Panc1 (cell line): ENCODE measurements around the gene AJUBA. TPM values are rescaled to one million over a fixed set of nuclear protein-coding genes. Genes with fewer than 3 reads are reported as not detected.

ENCODE experiments used
- ATAC-seq: fragments of 200-7000 bp; cut with Tn5 transposase; 2 replicates; pipeline ENCODE4 v1.9.1; 2020; ENCODE audit warnings: mild to moderate bottlenecking, moderate library complexity
- BruUV-seq: library from RNA; stranded (reverse); fragments of 400-500 nt; replicated peaks from 2 replicates; lab custom pipeline; 2021; lab: Mats Ljungman, UMichigan
- CTCF ChIA-PET: fragments of 300-600 bp; sonication (Branson Sonifier 250); formaldehyde crosslinking; loops from one replicate; lab custom pipeline; 2022; ENCODE audit warnings: antibody characterized with exemption; lab: Charles Lee
- POLR2A ChIA-PET: fragments of 300-600 bp; sonication (Branson Sonifier 250); formaldehyde crosslinking; loops from one replicate; lab custom pipeline; 2022; ENCODE audit warnings: antibody characterized with exemption; lab: Charles Lee
- DNase-seq: peaks from one replicate; pipeline ENCODE4 v3.0.0-alpha.2; 2010; ENCODE audit warnings: low read depth, low spot score
- H3K27ac ChIP-seq: 2 replicates; pipeline ENCODE4 v1.5.1; 2011; ENCODE audit warnings: mild to moderate bottlenecking, low read length, inconsistent platforms
- H3K27me3 ChIP-seq: fragments of 200-500 bp; sonication (Bioruptor generic); 2 replicates; pipeline ENCODE4 v1.6.0; 2014; ENCODE audit warnings: low read length, inconsistent platforms; ENCODE audit not compliant: control insufficient read depth, insufficient read depth
- H3K36me3 ChIP-seq: fragments of 200-500 bp; sonication (Bioruptor generic); 2 replicates; pipeline ENCODE4 v1.5.1; 2014; ENCODE audit warnings: inconsistent platforms, mild to moderate bottlenecking, low read length, moderate library complexity; ENCODE audit not compliant: control insufficient read depth, insufficient read depth
- H3K4me1 ChIP-seq: 2 replicates; pipeline ENCODE4 v1.5.1; 2011; ENCODE audit warnings: inconsistent platforms, mild to moderate bottlenecking, low read length, moderate library complexity; ENCODE audit not compliant: control insufficient read depth, insufficient read depth
- H3K4me3 ChIP-seq, 2 experiments: 2 replicates each; pipeline ENCODE4 v1.5.1; 2011 to 2012; ENCODE audit warnings: low read depth in 2 of 2, low read length in 2 of 2, mild to moderate bottlenecking in 2 of 2, inconsistent platforms in 1 of 2, moderate library complexity in 1 of 2
- H3K9me3 ChIP-seq: fragments of 200-500 bp; sonication (Bioruptor generic); 2 replicates; pipeline ENCODE4 v1.5.1; 2014; ENCODE audit warnings: low read depth, mild to moderate bottlenecking, inconsistent platforms, low read length, moderate library complexity; ENCODE audit not compliant: control insufficient read depth, insufficient read depth
- CTCF ChIP-seq: fragments of 450-650 bp; IDR thresholded peaks from 2 replicates; pipeline ENCODE4 v1.5.1; 2017; ENCODE audit warnings: mild to moderate bottlenecking
- POLR2AphosphoS5 ChIP-seq: IDR thresholded peaks from 2 replicates; pipeline ENCODE4 v1.6.1; 2012; ENCODE audit warnings: mild to moderate bottlenecking, low read depth, low read length, moderate library complexity
- REST ChIP-seq, 2 experiments: IDR thresholded peaks; 2 replicates each; pipeline ENCODE4 v1.6.1; 2011 to 2012; ENCODE audit warnings: low read depth in 2 of 2, control low read depth in 1 of 2, low read length in 1 of 2, mild to moderate bottlenecking in 1 of 2, moderate library complexity in 1 of 2; ENCODE audit not compliant: insufficient read depth in 1 of 2
- SIN3A ChIP-seq: IDR thresholded peaks from 2 replicates; pipeline ENCODE4 v1.6.1; 2012; ENCODE audit warnings: low read depth, mild to moderate bottlenecking, low read length, moderate library complexity, borderline replicate concordance; ENCODE audit not compliant: insufficient read depth
- TCF7L2 ChIP-seq: IDR thresholded peaks from 2 replicates; pipeline ENCODE4 v1.6.1; 2011; ENCODE audit warnings: mild to moderate bottlenecking, low read depth, low read length, inconsistent platforms
- in situ Hi-C: cut with HindIII; loops from 2 replicates; pipeline ENCODE4 v1.10.0; 2016; ENCODE audit warnings: low sequenced_read_pairs, low pct_unique_long_range_greater_than_20kb
- intact Hi-C: fragments of 100-400 bp; cut with micrococcal nuclease; formaldehyde crosslinking; loops from one replicate; pipeline ENCODE4 v1.10.0; 2022; ENCODE audit not compliant: unreplicated experiment
- total RNA-seq: library from RNA; stranded (reverse); gene quantifications from one replicate; pipeline ENCODE4 v1.2.1, GENCODE V29; 2021; ENCODE audit not compliant: unreplicated experiment

AJUBA gene
- total RNA-seq, 1 experiment from 2014 or later: 50.2 TPM

- ATAC-seq: peak; percentile 66
- no peaks in the 10 kb centered on the region for H3K27me3 ChIP-seq
- DNase-seq: no peak
- intact Hi-C loops: no loop called here
- H3K9me3 ChIP-seq: no peaks in the 10 kb centered on the region
- H3K4me3 ChIP-seq: no peak overlapping the region
- CTCF ChIA-PET: interaction anchor here (0.5 to 2.8 kb wide), 5 partner anchors 9 to 82 kb away, joined by 3 to 13 read pairs (median 3); partner anchors contain the start of gene AJUBA
- in situ Hi-C loops: no loop called here
- no peak overlapping the region for H3K27ac ChIP-seq
- H3K4me1 ChIP-seq: peaks cover 23% of the 10 kb centered on the region
- BruUV-seq: no TSS peak
- TF ChIP-seq SIN3A (no peak), CTCF (peak; percentile 74)
- POLR2A ChIA-PET: no interaction called here
- peaks cover 11% of the 10 kb centered on the region; the same call in 1 of the 2 replicates for H3K36me3 ChIP-seq
Observed at GRCh38 chr14:22973217-22974032, 8.9 kb downstream of the AJUBA start.

GRCh38 chr14:22972313-22972930 is 9.9 kb downstream of the AJUBA start:
- POLR2A ChIA-PET: no interaction called here
- intact Hi-C loops (no loop called here), in situ Hi-C loops (no loop called here)
- TSS peak; percentile 65 for BruUV-seq
- no peak for TF ChIP-seq POLR2AphosphoS5
- TF ChIP-seq REST (IDR thresholded peaks at IDR 0.05; ENCODE audit: insufficient read depth in 1 of 2, low read depth in 2 of 2, low read length in 1 of 2): no peak
- TF ChIP-seq CTCF: no peak
- no peak for TF ChIP-seq SIN3A
- TF ChIP-seq TCF7L2: no peak
- no peaks in the 10 kb centered on the region for H3K9me3 ChIP-seq
- no peaks in the 10 kb centered on the region for H3K27me3 ChIP-seq
- peaks cover 15% of the 10 kb centered on the region for H3K4me1 ChIP-seq
- ATAC-seq (no peak), DNase-seq (no peak)
- CTCF ChIA-PET: interaction anchor here (0.6 to 2.8 kb wide), 2 partner anchors 14 to 18 kb away, joined by 10 to 13 read pairs; no protein-coding TSS in a partner anchor
- H3K27ac ChIP-seq: no peak overlapping the region
- H3K4me3 ChIP-seq: no peak overlapping the region
- peaks cover 11% of the 10 kb centered on the region; the same call in 1 of the 2 replicates for H3K36me3 ChIP-seq
